OCI-LY3 (cell line): ENCODE data around the gene TGFBR1.

Source experiments
- H2AFZ ChIP-seq: fragments of 200-600, 300-600 bp; shearing (Covaris generic); 2 replicates; pipeline ENCODE4 v1.6.0; 2014; ENCODE audit warnings: antibody characterized with exemption, low read depth, low read length
- H3K27ac ChIP-seq: fragments of 200-600, 300-600 bp; sonication (generic); 2 replicates; pipeline ENCODE4 v1.5.1; 2014; ENCODE audit warnings: mild to moderate bottlenecking, low read length, moderate library complexity, mixed read lengths
- H3K27me3 ChIP-seq: fragments of 200-600, 300-600 bp; sonication (generic); 2 replicates; pipeline ENCODE4 v1.6.1; 2014; ENCODE audit warnings: low read depth, low read length, mixed read lengths
- H3K36me3 ChIP-seq: fragments of 200-600, 300-600 bp; sonication (generic); replicated peaks from 2 replicates; pipeline ENCODE3; 2014; ENCODE audit warnings: low read depth, low read length, mixed read lengths
- H3K4me1 ChIP-seq: fragments of 300-600, 200-600 bp; sonication (generic); 2 replicates; pipeline ENCODE4 v1.6.1; 2014; ENCODE audit warnings: low read length, mixed read lengths
- H3K4me2 ChIP-seq: fragments of 200-600, 300-600 bp; sonication (generic); 2 replicates; pipeline ENCODE4 v1.6.1; 2014; ENCODE audit warnings: low read length, mixed read lengths
- H3K4me3 ChIP-seq: fragments of 300-600, 200-600 bp; sonication (generic); 2 replicates; pipeline ENCODE4 v1.5.1; 2014; ENCODE audit warnings: antibody characterized with exemption, mild to moderate bottlenecking, low read length, moderate library complexity
- H3K79me2 ChIP-seq: fragments of 300-600, 200-600 bp; shearing (Covaris generic); 2 replicates; pipeline ENCODE4 v1.6.1; 2014; ENCODE audit warnings: mild to moderate bottlenecking, low read length, mixed read lengths
- H3K9ac ChIP-seq: fragments of 300-600, 200-600 bp; shearing (Covaris generic); 2 replicates; pipeline ENCODE4 v1.6.0; 2014; ENCODE audit warnings: mild to moderate bottlenecking, low read length, moderate library complexity
- H3K9me3 ChIP-seq: fragments of 200-600, 300-600 bp; shearing (Covaris generic); 2 replicates; pipeline ENCODE4 v1.6.1; 2014; ENCODE audit warnings: low read length, mixed read lengths; ENCODE audit not compliant: insufficient read depth
- H4K20me1 ChIP-seq: fragments of 200-600, 300-600 bp; sonication (generic); 2 replicates; pipeline ENCODE4 v1.6.1; 2016; ENCODE audit warnings: low read length, mixed read lengths; ENCODE audit not compliant: insufficient read depth
- EZH2phosphoT487 ChIP-seq: fragments of 200-600 bp; shearing (Covaris generic); IDR thresholded peaks from 2 replicates; pipeline ENCODE4 v1.6.1; 2018; ENCODE audit warnings: antibody characterized with exemption, mixed run types, low read depth
- TF ChIP-seq, protein P1 (sequence below): fragments of 200-600, 300-600 bp; sonication (generic); IDR thresholded peaks from 2 replicates; pipeline ENCODE4 v1.5.1; 2014; ENCODE audit warnings: antibody characterized with exemption, low read length, low read depth

The TGFBR1 gene

DNA sequence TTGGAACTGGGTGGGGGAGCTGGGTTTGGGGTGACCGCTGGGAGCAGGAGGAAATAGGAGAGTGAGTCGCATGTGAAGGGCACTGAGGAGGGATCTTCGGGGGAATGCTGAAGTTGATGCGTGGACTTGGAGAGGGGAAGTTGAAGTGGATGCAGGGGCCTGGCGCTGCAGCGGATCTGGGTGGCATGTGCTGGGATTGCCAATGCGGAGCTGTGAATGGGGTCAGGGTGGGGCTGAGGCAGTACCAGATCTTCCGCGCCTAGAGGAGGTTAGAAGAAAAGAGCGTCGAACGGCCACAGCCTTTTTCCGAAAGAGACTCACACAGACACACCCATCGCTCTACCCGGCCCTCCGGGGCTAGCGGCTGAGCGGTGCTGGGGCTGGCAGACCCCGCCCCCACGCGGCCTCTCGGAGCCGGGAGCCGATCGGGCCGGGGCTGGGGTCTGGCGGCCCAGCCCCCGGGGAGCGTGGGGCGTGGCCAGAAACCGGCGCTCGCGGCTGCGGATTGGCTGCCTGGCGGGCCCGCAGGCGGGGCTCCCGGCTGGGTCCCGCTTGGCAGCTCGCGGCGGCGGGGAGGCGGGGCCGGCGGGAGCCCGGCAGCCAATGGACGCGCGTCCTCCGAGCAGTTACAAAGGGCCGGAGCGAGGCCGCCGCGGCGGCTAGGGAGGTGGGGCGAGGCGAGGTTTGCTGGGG lies at the start of gene TGFBR1:
TSS of gene TGFBR1 (plus strand) at position 655 of the 693 bp plus-strand sequence. CDS start 93 bp downstream, outside the sequence.
- Histone ChIP-seq H4K20me1 (peaks cover 22% of the 10 kb centered on the region), H2AFZ (peak within 1 kb of the TSS; percentile 56), H3K36me3 (no peaks in the 10 kb centered on the region), H3K27me3 (no peaks in the 10 kb centered on the region), H3K4me2 (peak within 1 kb of the TSS; percentile 99), H3K4me3 (peak within 1 kb of the TSS; percentile 85), H3K27ac (peak within 1 kb of the TSS; percentile 63), H3K9me3 (no peaks in the 10 kb centered on the region), H3K4me1 (peaks cover 20% of the 10 kb centered on the region), H3K9ac (peak within 1 kb of the TSS; percentile 79), H3K79me2 (peaks cover 45% of the 10 kb centered on the region)
- no peak for TF ChIP-seq EZH2phosphoT487
- TF ChIP-seq, protein P1, sequence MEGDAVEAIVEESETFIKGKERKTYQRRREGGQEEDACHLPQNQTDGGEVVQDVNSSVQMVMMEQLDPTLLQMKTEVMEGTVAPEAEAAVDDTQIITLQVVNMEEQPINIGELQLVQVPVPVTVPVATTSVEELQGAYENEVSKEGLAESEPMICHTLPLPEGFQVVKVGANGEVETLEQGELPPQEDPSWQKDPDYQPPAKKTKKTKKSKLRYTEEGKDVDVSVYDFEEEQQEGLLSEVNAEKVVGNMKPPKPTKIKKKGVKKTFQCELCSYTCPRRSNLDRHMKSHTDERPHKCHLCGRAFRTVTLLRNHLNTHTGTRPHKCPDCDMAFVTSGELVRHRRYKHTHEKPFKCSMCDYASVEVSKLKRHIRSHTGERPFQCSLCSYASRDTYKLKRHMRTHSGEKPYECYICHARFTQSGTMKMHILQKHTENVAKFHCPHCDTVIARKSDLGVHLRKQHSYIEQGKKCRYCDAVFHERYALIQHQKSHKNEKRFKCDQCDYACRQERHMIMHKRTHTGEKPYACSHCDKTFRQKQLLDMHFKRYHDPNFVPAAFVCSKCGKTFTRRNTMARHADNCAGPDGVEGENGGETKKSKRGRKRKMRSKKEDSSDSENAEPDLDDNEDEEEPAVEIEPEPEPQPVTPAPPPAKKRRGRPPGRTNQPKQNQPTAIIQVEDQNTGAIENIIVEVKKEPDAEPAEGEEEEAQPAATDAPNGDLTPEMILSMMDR: no peak

DNA sequence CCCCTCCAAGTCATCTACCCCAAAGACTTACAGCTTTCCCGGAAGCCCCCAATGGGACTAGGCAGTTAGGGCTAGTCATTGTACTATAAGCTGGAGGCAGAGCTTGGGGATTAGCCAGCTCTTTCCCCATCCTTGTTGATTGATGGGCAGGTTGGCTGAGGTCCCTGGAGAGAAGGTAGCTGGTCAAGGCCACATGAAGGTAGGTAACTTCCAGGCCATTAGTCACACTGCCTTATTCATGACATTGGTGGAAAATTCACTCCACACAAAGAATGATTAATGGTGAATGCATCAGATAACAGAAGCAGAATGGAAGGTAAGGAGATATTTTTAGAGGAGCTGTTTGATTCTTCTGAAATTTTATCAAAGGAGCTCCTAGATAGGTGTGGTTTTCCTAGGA lies 49.5 kb upstream of the TGFBR1 start:
- H3K36me3 ChIP-seq: no peaks in the 10 kb centered on the region
- H3K27me3 ChIP-seq: peaks cover 3% of the 10 kb centered on the region; the same call in 1 of the 2 replicates
- H3K9me3 ChIP-seq: no peaks in the 10 kb centered on the region
- no peak overlapping the region for H3K27ac ChIP-seq
- TF ChIP-seq, protein P1: no peak
- TF ChIP-seq EZH2phosphoT487: no peak
- no peak overlapping the region for H3K9ac ChIP-seq
- no peak overlapping the region for H2AFZ ChIP-seq
- H3K4me3 ChIP-seq: no peak overlapping the region
- H3K4me1 ChIP-seq: peaks cover 41% of the 10 kb centered on the region
- no peaks in the 10 kb centered on the region for H3K79me2 ChIP-seq
- no peaks in the 10 kb centered on the region for H4K20me1 ChIP-seq
- no peak overlapping the region for H3K4me2 ChIP-seq

DNA sequence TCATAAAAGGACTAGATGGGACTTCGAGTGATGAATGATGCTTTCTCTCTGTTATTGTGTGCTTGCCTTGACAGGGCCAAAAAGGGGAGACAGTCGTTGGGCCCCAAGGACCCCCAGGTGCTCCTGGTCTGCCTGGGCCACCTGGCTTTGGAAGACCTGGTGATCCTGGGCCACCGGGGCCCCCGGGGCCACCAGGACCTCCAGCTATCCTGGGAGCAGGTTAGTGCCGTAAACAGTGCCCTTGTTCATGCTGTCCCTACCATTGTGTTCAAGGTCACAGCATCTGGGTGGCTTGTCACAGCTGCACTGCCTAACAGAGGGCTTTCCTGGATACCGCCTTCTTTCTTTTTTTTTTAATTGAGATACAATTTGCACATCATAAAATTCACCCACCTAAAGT lies 48.7 kb upstream of the TGFBR1 start:
- Histone ChIP-seq H3K79me2 (no peaks in the 10 kb centered on the region), H3K27ac (no peak overlapping the region), H3K27me3 (peaks cover 3% of the 10 kb centered on the region; the same call in 1 of the 2 replicates), H4K20me1 (no peaks in the 10 kb centered on the region), H2AFZ (no peak overlapping the region), H3K4me3 (no peak overlapping the region), H3K36me3 (no peaks in the 10 kb centered on the region), H3K4me1 (peaks cover 40% of the 10 kb centered on the region), H3K9me3 (no peaks in the 10 kb centered on the region), H3K4me2 (no peak overlapping the region), H3K9ac (no peak overlapping the region)
- TF ChIP-seq EZH2phosphoT487: no peak
- TF ChIP-seq, protein P1: no peak

DNA sequence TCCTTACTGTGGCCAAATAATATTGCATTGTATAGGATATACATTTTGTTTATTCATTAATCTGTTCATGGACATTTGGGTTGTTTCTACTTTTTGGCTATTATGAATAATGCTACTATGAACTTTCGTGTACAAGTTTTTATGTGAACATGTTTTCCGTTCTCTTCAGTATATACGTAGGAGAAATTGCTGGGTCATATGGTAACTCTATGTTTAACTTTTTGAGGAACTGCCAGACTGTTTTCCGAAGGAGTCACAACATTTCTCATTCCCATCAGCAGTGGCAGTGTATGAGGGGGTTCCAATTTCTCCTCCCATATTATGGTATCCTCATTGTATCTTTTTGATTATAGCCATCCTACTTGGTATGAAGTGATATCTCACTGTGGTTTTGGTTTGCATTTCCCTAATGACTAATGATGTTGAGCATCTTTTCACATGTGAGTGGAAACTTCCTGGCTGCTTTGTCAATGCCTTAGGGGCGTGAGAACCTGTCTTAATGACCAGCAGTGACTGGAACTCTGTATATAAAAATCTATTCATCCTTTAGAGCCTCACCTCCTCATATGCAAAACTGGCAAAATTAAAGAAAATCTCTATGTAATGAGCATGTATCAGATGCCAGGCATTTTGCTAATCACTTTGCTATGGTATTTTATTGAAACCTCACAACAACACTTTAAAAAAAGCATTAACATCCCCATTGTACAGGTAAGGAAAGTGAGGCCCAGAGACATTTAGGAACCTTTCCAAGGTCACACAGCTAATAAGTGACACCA lies 47.8 kb upstream of the TGFBR1 start:
- H3K9ac ChIP-seq: peak overlapping the region; percentile 16; the same call in 1 of the 2 replicates
- H4K20me1 ChIP-seq: no peaks in the 10 kb centered on the region
- H3K27me3 ChIP-seq: peaks cover 3% of the 10 kb centered on the region; the same call in 1 of the 2 replicates
- H3K27ac ChIP-seq: peak overlapping the region; percentile 49; the same call in 1 of the 2 replicates
- H3K4me2 ChIP-seq: peak overlapping the region; percentile 88
- H3K9me3 ChIP-seq: no peaks in the 10 kb centered on the region
- H3K4me3 ChIP-seq: peak overlapping the region; percentile 56; the same call in 1 of the 2 replicates
- H3K4me1 ChIP-seq: peaks cover 35% of the 10 kb centered on the region
- no peak for TF ChIP-seq EZH2phosphoT487
- TF ChIP-seq, protein P1: no peak
- H2AFZ ChIP-seq: no peak overlapping the region
- no peaks in the 10 kb centered on the region for H3K36me3 ChIP-seq
- H3K79me2 ChIP-seq: no peaks in the 10 kb centered on the region
